DMS 273 (cell line): ENCODE results near the gene MRPL34.

Source experiments
- DNase-seq: peaks from one replicate; lab custom pipeline; 2025; ENCODE audit not compliant: unreplicated experiment; lab: John Stamatoyannopoulos, UW

The MRPL34 gene

DNA sequence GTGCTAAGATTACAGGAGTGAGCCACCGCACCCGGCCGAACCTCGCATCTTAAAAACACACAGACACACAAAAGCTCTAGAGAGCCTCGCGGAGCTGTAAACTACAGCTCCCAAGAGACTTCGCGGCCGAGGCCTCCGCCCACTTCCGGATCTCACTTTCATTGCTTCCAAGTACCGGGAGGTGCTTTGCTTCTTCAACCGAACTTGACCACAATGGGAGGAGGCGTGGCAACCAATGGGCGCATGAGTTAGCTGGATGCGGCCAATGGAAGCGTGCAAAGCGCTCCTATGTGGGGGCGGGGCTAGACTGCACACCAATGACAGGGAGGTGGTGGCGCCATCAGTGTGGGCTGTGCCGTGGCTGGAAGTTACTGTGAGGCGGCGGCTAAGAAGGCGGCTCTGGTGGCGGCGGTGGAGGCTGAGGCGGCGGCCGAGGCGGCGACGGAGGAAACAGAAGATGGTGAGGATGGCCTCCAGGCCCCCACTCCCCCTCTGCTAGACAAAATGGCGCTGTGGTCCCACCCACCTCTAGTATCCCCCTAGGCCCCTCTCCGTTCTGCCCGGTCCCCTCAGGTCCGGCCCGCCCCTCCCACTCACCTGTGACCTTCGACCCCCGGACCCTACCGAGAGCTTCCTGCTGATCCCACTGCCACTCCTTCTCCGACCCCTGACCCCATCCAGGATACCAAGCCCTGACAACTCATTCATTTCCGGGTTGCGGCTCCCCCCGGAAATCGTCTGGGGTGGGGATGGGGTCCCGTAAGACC lies 3.7 kb downstream of the MRPL34 start, which contains the start of gene DDA1:
Gene DDA1, plus strand, starts transcription at position 366 of the 767 bp plus-strand sequence. Its CDS starts 92 bp downstream, at position 458.
- DNase-seq: peak; percentile 100

DNA sequence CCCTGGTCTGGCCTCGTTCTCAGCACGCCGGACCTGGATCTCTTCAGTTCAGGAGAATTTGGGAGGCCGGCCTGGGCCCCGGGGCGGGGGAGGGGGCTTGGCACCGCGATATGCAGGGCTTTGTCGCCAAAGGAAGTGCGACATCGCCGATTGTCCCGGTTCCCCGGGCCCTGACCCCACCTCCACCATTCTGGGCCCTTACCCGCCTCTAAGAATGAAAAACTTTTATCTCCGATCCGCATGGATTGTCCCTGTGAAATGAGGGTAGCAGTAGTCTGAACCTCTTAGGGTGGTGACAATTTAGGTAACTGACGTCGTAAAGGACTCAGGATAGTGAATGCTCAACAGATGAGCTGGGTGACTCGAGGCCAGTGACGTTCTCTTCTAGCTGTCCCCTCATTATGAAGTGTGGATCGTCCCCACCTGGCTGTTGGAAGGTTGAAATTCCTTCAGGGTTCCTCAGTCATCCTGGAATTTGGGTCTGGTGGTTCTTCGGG lies 4.3 kb downstream of the MRPL34 start:
- peak; percentile 44 for DNase-seq

DNA sequence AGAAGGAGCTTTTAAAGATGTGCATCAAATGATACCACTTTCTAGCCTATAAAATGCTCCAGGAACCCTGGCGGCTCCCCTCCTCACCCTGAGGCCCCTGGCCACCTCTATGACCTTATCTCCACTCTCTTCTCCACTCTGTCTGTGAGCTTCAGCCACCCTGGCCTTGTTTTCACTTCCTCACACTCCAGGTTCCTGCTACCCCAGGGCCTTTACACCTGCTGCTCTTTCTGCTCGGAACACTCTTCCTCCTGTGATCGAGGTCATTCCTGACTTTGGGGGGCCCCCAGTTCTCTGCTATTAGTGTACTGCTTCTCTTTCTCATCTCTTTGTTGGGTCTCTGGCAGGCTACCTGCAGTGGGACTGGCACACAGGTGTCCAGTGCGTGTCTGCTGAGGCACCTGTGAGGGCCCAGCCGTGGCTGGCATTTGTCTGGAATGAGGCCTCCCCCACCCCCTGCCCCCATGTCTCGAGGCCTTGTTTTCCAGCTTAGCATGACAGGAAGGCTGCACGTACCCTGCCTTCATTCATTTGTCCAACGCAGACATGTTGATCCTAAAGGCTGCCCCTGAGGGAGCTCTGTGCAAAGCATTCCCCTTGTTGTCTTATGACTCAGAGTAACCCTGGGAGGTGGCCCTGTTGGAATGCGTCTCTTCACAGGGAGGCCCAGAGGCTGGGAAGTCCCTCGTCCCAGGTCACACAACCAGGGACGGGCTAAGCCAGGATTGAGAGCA lies 6.0 kb downstream of the MRPL34 start:
- no peak for DNase-seq

DNA sequence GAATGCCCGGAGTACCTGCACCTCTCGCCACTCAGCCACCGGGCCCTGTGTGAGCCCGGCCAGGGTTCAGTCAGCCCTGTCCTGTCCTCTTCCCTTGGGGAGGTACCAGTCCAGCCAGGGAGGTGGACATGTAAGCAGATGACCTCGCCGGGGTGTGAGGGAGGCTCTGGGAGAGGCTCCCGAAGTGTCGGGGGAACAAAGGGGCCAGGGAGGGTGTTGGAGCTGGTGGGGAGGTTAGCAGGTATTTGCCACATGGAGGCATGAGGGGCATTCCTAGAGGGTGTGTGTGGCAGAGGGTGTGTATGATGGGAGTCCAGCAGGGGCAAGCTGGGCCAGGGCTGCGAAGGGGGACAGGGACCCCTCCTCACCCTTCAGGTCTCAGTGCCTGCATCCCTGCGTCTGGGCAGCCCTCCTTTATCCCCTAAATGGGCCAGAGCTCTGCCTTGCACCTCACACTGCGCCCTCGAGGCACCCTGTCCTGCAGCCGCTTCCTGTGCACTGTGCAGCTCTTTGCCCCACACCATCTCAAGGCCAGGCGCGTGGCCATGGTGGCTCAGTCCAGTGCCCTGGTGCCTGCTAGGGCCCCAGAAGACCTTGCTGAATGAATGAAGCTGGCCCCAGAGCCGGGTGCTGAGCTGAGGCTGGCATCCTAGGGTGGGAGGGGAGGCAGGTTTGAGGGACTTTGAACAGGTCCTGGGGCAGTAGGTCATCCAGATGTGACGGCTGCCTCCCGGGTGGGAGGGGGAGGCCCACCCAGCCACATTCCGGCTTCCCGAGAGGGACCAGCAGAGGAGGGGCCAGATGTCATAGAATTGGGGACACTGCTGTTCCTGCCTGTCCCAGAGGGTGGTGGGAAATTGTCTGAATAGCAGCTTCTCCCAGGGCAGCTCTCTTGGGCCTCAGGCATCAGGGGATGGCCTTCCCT lies 6.8 kb downstream of the MRPL34 start:
- DNase-seq: no peak

DNA sequence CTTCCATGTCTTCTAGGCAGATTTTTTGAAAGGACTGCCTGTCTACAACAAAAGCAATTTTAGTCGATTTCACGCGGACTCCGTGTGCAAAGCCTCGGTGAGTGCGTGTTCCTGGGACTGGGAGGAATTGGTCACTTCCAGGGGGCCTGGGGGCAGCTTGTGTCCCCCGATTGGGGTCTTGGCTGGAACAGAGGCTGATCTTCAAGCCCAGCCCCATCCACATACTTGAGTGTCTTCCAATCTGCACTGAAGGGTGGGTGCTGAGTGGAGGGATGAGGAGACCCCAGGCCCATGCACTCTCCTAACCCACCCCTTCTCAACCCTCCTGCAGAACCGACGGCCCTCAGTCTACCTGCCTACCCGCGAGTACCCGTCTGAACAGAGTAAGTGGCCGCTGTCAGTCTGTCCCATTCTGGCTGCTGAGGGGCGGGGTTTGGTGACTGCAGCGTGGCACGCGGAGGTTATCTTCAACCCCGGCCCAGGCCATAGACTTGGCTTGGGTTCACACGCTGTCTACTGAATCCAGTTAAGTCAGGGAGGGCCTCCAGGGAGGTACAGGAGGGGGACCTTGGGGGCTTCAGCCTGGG lies 8.4 kb downstream of the MRPL34 start:
- no peak for DNase-seq

DNA sequence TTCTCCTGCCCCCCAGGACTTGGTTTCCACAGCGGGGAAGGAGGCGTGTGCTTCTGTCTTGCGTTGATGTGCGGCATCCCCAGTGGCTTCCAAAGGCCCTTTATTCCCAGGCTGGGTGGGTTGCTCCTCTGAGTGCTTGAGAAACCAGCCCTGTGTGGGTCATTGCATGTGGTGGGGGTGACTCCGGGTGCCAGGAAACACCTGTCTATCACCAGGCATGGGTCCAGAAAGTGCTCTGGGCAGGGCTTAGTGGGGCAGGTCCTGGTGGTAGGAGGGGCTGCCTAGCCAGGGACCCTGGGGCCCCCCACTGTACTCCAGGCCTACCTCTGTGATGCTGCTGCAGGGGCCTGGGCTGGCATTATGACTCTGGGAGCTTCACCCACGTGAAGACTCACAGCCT lies 13.3 kb downstream of the MRPL34 start:
- no peak for DNase-seq

DNA sequence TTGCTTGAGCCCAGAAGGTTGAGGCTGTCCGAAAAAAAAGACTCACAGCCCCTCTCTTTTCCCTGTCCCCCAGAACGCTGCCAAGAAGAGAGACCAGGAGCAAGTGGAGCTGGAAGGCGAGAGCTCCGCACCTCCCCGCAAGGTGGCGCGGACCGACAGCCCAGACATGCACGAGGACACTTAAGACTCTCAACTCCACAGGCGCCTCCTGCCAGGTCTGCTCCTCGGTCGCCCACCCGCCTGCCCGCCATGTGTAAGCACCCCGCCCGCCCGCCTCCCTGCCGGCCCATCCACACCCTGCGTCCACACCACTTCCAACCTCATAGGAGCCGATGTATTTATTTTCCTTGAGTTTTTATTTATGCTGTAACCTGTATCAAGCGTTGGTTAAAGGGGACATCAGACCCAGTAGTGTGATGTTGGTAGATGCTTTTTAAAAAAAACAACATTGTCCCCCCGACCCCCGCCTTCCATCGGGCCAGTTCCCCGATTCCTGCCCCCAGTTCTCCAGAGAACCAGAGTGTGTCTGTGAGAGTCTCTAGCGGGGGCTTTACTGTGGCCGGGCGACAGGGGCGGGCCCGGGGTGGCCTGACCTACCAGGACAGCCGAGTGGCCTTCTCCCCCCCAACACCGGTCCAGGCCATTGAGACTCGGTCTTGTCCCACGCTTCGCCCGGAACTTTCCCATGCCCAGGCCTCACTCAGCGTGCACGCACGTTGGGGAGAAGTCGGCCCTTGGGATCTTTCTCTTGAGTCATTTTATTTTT lies 14.0 kb downstream of the MRPL34 start:
- no peak for DNase-seq

DNA sequence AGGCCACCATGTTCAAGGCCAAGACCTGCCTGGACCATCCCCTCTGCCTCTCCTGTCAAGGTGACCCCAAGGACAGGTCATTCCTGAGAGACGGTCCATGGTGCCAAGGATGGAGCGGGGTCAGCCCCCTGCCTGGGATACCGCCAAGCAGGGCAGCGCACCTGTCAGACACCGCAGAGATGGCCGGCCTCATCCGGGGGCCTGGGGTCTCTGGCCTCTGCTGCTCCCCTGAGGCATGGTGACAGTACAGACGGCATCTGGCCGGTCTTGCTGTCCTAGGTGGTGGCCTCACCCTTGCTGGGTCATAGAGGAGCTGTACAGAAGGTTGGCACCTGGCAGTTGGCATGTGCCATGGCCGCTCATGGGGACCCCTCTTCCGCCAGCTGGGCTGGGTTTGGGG lies 14.8 kb downstream of the MRPL34 start:
- DNase-seq: no peak

DNA sequence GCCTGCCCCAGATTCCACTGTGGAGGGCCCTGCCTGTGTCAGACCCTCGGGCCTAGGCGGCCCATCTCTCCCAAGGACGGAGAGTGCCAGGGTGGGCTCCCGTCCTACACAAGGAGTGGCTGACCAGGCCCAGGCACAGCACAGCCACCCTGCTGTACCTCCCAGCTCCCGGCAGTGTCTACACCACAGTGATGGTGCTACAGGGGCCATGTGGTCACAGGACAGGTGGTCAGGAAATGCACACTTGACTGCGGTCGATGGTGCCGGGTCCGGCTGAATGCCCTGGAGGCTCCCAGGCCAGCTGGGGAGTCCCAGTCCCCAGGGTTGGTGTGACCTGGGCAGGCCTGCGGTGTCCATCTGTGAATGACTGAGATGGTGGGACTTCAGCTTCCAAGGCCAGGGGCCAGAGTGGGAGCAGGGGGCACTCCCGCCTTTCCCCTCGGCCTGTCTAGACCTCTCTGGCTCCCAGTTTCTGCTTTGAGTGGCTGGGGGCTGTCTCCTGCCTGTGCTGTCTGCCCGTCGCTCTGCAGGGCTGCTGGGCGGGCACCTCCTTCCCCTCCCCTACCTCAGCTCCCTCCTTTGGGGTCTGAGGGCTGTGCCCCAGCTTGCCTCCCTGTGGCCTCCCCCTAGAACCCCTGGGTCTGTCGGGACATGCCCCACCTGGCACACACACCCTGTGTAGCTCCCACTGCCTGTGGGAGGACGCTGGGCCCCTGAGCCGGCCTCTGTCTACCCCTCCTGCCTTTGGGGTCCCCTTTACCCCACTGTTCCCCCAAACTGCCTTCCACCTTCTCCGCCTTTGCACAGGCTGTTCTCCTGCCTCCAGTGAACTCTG lies 16.2 kb downstream of the MRPL34 start:
- no peak for DNase-seq

DNA sequence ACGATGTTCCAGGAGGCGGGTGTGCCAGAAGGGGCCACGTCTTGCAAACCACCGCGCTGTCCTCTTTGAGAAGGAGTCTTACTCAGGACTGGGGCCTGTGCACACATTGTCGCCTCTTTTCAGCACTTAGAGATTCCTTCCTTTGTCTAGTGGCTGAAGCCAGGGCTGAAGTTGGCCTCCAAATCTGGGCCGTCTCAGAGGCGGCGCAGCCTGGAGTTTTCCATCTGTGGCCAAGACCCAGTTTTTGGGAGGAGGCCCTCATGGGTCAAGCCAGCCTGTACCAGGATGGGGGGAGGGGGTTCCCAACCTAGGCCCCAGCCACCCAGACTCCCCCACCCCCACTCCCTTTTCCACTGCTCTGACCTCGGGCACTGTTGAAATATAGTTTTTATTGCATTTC lies 17.2 kb downstream of the MRPL34 start:
- no peak for DNase-seq

DNA sequence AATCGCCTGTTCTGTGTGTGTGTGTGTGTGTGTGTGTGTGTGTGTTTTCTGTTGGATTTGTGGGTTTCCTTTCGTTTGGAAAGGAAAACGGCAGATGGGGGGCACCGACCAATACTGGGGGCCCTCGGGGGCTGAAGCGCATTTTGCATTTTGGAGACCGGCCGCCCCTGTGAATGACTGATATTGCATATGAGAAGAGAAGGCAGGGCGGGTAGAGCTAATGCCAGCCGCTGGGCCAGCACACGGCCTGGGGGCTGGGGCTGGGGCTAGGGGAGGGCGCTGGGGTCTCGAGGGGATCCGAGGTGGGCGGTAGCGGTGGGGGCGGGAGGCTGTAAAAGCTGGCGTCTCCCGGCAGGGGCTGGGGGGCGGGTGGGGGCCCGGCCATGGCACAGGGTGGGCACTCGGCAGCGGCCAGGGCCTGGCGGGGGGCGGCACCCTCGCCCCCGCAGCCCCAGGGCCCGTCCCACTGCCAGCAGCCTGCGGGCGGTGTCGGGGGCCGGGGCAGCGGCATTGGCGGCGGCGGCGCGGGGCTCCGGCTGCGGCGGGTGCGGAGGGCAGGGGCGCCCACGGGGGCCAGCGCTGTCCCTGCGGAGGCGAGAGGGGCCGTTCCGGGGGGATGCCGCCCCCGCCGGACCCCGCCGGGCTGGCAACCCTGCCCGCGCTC lies 17.8 kb downstream of the MRPL34 start:
- no peak for DNase-seq

DNA sequence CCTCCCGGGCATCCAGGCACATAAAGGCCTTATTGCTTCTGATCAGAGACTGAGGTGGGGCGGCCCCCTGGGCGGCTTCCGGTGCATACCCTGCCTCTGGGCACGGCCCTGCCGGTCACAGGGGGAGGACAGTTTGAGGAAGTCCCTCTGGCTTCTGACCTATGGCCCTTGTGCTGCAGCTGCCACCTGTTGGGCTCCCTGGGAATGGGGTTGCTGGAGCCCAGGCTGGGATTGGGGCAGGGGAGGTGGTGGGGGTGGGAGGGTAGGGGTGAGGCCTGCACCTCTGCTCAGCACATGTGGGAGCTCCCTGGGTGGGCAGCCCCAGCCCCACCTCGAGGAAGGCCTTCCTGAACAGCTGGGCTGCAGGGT lies 18.3 kb downstream of the MRPL34 start:
- no peak for DNase-seq

DNA sequence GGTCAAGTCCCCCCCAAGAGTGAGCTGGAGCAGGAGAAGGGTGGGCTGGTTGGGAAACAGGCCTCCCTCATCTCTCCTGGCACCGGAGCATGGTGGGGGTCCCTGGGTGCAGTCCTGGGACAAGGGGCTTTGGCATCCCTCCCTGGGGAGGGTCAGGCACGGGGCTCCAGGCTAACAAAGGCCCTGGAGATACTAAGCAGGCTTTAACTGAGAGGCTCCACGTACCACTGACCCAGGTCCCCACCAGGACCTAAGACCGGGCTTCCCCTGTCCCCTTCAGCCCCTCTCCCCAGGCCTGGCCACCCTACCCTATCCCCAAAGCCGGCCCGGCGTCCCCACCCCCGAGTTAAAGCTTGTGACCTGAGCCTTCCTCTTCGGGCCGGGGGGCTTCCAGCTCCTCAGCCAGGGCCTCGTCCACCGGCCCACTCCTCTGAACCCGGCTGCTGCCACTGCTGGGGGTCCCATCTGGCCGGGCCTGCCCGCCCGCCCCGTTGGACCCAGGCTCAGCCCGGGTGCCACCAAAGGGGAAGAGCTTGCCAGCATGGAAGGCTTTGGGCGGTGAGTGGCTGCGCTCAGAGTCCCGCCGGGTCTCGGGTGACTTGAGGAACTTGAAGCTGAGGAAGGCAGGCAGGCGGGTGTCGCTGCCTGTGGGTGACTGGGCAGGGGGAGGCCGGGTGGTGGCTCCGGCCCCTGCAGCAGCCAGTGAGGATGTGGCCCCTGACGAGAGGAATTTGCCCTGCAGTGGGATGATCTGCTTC lies 18.9 kb downstream of the MRPL34 start:
- DNase-seq: no peak

DNA sequence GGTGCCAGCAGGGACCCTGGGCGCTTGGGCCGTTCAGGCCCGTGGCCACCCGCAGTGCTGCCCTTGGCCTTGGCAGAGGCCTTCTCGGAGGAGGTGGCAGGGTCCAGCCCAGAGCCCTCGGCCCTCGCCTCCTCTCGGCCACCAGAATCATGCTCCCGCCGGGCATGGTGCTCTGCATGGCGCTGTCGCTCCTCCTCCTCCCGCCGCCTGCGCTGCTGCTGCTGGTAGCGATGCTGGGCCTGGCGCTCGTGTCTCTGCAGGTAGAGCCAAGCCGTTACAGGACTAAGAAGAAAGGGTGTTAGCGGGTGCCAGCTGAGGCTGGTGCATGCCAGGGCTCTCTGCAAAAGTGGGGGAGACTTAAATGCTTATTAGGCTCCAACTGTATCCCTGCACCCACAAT lies 19.5 kb downstream of the MRPL34 start:
- no peak for DNase-seq

DNA sequence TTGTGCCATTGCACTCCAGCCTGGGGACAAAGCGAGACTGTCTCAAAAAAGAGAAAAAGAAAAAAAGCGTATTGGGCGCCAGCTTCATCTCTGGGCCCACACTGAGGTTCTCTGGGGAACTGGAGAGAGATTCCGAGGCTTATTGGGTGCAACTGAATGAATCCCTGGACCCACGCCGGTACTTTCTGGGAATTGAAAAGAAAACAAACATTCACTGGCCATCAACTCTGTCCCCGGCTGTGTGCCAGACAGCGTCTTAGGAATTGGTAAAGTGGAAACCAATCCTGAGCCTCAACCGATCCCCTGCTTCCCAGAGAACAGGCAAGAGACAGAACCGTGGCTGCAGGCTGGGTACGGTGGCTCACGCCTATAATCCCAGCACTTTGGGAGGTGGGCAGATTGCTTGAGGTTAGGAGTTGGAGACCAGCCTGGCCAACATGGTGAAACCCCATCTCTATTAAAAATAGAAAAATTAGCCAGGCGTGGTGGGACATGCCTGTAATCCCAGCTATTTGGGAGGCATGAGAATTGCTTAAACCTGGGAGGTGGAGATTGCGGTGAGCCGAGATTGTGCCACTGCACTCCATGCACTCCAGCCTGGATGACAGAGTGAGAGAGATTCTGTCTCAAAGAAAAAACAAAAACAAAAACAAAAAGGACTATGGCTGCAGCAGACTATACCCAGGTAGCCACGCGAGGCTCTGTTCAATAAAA lies 20.4 kb downstream of the MRPL34 start:
- DNase-seq: no peak

DNA sequence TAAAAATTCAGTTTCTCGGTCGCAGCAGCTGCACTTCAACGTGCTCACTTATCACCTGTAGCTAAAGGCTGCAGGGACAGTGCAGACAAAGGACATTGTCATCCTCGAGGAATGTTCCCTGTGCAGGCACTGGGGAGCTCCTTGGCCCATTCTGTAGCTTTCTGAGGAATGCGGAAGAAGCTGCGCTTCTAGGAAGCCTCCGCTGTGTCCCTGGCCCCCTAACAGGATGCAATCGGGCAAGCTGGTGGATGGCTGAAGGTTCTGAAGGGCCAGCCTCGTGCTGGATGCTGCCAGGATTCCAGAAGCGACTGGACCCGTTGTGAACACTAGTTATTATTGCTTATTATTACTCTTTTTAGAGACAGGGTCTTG lies 20.9 kb downstream of the MRPL34 start:
- DNase-seq: no peak

DNA sequence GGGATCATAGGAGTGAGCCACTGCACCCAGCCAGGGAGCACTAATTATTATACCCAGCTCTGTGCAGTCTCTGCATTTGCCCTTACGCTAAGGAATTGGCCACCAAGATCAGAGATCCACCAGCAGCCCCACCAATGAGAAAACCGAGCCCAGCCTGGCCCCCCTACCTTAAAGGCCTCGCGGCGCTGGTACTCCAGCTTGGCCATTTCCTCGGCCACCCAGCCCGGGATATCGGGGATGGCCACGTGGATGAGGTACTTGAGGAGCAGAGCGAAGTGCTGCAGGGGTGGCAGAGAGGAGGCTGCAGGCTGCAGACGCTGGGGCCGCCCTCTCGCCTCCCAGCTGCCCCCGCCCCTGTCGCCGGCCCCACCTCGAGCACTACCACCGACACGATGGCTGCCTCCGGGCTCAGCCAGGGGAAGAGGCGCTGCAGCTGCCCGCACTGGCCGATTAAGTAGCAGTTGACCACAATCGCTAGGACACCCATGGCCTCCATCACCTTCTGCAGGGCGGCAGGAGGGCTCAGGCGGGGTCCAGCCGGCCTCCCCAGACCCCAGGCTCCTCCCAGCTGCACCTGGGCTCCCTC lies 21.5 kb downstream of the MRPL34 start:
- no peak for DNase-seq
